Measurements from ENCODE around the gene TSPAN9. TPM values are rescaled to one million over a fixed set of nuclear protein-coding genes. Genes with fewer than 3 reads are reported as not detected.

TSPAN9 gene
- total and polyA plus RNA-seq, 2 donors from 2014 or later, result 62.4 to 81.6 TPM

- Histone ChIP-seq H3K36me3 (ENCODE audit: control insufficient read depth in 2 of 3, insufficient read depth in 3 of 3, low read length in 3 of 3) (no peaks in the 10 kb centered on the region), H3K27me3 (ENCODE audit: control insufficient read depth, insufficient read depth, low read length) (no peaks in the 10 kb centered on the region), H3K9ac (ENCODE audit: low read length in 3 of 3) (no peak overlapping the region), H3K9me3 (ENCODE audit: control insufficient read depth in 2 of 3, insufficient read depth in 1 of 3, low read length in 3 of 3) (no peaks in the 10 kb centered on the region), H3K27ac (ENCODE audit: low read depth in 2 of 2, low read length in 2 of 2) (no peak overlapping the region), H3K4me3 (ENCODE audit: low read length in 3 of 3) (no peak overlapping the region), H3K4me1 (ENCODE audit: control insufficient read depth in 2 of 3, insufficient read depth in 2 of 3, low read depth in 1 of 3, low read length in 3 of 3) (peaks cover 0 to 22% (median 22%) of the 10 kb centered on the region in 3 donors)
- intact Hi-C loops (cut with DNase I), result no loop called here
- DNase-seq (no peak), FAIRE-seq (no peak)
- no peak for TF ChIP-seq CTCF (IDR thresholded peaks at IDR 0.05; ENCODE audit: borderline replicate concordance, extremely low read depth, insufficient read depth)
Measured at GRCh38 chr12:3246253-3246652, 169.1 kb downstream of the TSPAN9 start.

- TF ChIP-seq CTCF (IDR thresholded peaks at IDR 0.05; ENCODE audit: borderline replicate concordance, extremely low read depth, insufficient read depth), result no peak
- Histone ChIP-seq H3K36me3 (ENCODE audit: control insufficient read depth in 2 of 3, insufficient read depth in 3 of 3, low read length in 3 of 3) (no peaks in the 10 kb centered on the region), H3K9me3 (ENCODE audit: control insufficient read depth in 2 of 3, insufficient read depth in 1 of 3, low read length in 3 of 3) (no peaks in the 10 kb centered on the region), H3K4me3 (ENCODE audit: low read length in 3 of 3) (no peak overlapping the region), H3K4me1 (ENCODE audit: control insufficient read depth in 2 of 3, insufficient read depth in 2 of 3, low read depth in 1 of 3, low read length in 3 of 3) (peaks cover 0 to 24% (median 16%) of the 10 kb centered on the region in 3 donors), H3K27ac (ENCODE audit: low read depth in 2 of 2, low read length in 2 of 2) (no peak overlapping the region), H3K9ac (ENCODE audit: low read length in 3 of 3) (no peak overlapping the region), H3K27me3 (ENCODE audit: control insufficient read depth, insufficient read depth, low read length) (no peaks in the 10 kb centered on the region)
- no peak for FAIRE-seq
- intact Hi-C loops (cut with DNase I), result no loop called here
- DNase-seq, result no peak
Measured at GRCh38 chr12:3247077-3247476, 169.9 kb downstream of the TSPAN9 start.

GRCh38 chr12:3247629-3248161 lies 170.5 kb downstream of the TSPAN9 start:
- intact Hi-C loops (cut with DNase I), result no loop called here
- H3K27ac ChIP-seq (ENCODE audit: low read depth in 2 of 2, low read length in 2 of 2), result no peak overlapping the region
- no peak for DNase-seq
- H3K4me3 ChIP-seq (ENCODE audit: low read length in 3 of 3), result no peak overlapping the region
- no peaks in the 10 kb centered on the region for H3K9me3 ChIP-seq (ENCODE audit: control insufficient read depth in 2 of 3, insufficient read depth in 1 of 3, low read length in 3 of 3)
- no peaks in the 10 kb centered on the region for H3K27me3 ChIP-seq (ENCODE audit: control insufficient read depth, insufficient read depth, low read length)
- TF ChIP-seq CTCF (IDR thresholded peaks at IDR 0.05; ENCODE audit: borderline replicate concordance, extremely low read depth, insufficient read depth), result no peak
- H3K4me1 ChIP-seq (ENCODE audit: control insufficient read depth in 2 of 3, insufficient read depth in 2 of 3, low read depth in 1 of 3, low read length in 3 of 3), result peaks cover 0 to 26% (median 16%) of the 10 kb centered on the region in 3 donors
- no peaks in the 10 kb centered on the region for H3K36me3 ChIP-seq (ENCODE audit: control insufficient read depth in 2 of 3, insufficient read depth in 3 of 3, low read length in 3 of 3)
- H3K9ac ChIP-seq (ENCODE audit: low read length in 3 of 3), result no peak overlapping the region
- no peak for FAIRE-seq
